GDM1 (cell line): Measurements from ENCODE around the gene YKT6.

Experiments used
- DNase-seq: peaks from one replicate; lab custom pipeline; 2025; lab: John Stamatoyannopoulos, UW

YKT6 gene

DNA sequence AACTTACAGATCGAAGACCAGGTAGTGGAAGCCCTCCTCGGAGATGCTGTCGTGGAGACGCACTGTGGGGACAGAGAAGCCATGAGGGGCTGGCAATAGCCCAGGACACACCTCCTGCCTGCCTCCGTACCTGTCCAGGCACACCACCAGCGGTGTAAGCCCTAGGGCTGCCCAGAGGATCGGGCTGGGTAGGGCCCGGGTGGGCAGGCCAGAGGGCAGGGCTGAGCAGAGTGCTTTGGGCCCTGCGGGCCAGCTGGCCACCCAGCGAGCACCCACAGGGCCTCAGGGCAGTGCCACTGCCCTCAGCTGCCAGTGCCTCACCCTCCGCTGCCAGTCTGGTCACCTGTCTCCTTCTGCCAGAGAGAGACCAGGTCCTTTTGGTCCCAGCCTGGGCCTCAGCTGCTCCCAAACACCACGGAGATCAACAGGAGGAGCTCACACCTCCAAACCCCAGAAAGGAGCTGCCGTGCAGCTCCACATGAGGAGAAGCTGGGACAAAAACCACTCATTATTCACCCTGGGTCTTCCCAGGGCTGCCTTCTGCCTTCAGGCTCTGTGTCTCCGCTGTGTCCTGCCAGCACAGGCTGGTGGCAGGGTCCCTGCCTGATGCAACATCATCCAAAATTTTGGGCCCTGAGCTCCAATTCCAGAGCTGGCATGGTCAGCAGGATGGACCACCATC lies 58.2 kb downstream of the YKT6 start:
- DNase-seq: no peak

DNA sequence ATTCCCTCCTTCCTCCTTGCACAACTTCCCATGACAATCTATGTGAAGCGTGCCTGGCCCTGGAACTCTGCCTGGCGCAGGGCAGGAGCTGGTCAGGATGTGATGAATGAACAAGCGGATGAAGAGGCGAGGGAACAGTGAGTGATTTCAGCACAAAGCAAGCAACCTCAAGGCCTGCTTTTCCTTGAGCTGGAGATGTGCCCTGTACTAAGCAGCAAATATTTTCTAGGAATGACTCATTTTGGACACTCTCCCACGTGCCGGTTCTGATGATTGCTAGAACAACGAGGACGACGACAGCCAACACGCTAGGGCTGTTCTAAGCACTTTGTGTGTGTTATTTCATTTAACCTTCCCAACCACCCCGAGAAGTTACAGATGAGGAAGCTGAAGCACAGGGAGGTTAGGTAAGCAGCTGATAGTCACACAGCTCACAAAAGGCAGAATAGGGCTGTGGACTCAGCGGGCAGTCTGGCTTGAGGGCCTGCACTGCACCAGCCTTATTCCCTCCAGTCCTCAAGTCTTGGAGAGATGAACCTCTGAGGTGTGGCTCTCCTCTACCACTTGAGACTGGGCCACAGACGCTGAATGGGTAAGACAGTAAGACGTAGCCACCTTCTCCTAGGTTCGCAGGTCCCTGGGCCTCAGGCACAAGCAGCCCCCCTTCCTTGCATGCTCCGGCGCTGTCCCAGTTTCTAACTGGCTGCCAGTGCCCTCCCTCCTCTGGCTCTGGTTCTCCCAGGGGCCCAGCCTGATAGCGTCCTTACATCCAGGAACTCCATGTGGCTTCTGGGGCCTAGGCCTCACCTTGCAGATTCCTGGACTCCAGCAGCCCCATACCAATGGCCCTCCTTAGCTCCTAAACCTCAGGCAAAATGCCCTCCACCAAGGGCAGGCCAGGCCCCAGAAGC lies 59.0 kb downstream of the YKT6 start:
- no peak for DNase-seq

DNA sequence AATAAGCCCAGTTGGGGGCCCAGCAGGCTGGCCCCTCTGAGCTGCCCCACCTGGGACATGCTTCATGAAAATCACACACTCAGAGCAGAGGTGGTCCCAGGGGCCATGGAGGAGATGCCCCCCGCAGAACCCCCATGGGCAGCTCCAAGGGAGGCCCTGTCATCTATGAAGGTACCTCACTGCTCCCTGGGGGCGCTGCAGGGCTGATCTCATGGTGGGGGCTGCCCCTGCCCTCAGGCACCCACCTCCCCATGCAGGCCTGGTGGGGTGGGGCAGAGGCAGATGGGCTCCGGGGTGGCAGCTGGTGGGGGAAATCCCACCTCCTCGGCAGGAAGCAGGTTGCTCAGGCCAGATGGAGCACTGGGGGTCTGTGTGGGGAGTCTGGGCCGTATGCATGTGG lies 60.5 kb downstream of the YKT6 start:
- DNase-seq: no peak

DNA sequence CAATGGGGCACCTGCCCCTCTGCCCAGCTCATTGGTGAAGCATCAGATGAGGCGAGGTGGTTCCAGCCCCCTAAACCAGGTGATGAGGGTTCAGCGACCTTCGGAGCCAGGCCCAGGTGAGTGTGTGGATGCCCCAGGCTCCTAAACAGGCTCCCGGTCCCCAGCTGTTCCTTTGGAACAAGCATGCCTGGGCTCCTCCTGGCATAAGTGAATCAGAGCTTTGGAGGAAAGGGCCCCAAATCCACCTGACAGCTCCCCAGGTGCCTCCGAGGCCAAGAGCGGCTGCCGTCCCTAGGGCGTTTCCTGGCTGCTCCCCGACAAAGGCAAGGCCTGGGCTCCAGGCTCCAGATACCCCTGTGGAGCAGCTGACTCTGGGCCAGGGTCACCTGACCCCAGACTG lies 61.3 kb downstream of the YKT6 start:
- DNase-seq: no peak

DNA sequence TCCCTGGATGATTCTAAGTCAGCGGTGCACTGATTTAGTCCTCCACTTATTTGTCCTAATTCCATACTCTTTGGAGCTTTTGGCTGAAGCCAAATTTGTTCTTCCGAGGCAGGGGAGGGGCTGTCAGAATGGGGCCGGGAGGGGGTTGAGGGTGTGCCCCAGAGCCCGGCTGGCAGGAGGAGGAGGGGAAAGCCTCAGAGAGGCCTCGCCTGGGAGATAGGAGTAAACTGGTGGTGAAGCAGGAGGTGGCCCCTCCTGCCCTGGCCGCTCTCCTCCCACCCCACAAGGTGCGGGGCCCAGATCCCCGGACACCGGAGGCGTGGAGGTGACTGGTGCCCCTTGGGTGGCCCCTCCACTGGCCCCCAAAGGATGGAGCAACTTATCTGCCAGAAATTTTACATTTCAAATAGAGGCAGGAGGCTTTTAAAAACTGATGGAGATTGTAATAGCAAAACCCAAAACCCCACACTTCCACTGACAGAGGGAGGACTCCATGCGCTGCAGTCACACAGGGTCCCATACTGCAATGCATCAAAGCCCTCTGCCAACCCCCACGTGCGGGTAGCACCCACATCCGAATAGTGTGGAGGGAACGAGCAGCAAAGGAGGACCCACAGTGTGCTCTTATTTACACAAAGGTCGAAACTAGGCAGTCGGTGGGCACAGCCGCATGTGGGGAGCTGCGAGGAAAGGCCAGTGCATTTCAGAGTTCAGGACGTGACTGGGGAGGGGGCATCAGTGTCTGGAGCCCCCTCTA lies 62.7 kb downstream of the YKT6 start:
- no peak for DNase-seq
